Globus pallidus (tissue), 1 donor: ENCODE data around the gene EBI3.
A peak's percentile ranks its signal among the peaks of the same experiment; 100 is the strongest.
"Not testable (repeated sequence)": the region's sequence is repeated elsewhere in the genome, so short reads cannot be mapped to it uniquely, and the experiment has no call there.

Source experiments
- DNase-seq: peaks from one replicate; pipeline ENCODE4 v3.0.0-alpha.2; 2015; ENCODE audit warnings: low spot score

The EBI3 gene

GRCh38 chr19:4229179-4229931 is at the start of gene EBI3:
EBI3 (plus strand) TSS chr19:4229523; CDS start chr19:4229551, 28 bp downstream.
- no peak for DNase-seq

GRCh38 chr19:4181053-4181508 is 48.2 kb upstream of the EBI3 start:
- DNase-seq: no peak

DNA sequence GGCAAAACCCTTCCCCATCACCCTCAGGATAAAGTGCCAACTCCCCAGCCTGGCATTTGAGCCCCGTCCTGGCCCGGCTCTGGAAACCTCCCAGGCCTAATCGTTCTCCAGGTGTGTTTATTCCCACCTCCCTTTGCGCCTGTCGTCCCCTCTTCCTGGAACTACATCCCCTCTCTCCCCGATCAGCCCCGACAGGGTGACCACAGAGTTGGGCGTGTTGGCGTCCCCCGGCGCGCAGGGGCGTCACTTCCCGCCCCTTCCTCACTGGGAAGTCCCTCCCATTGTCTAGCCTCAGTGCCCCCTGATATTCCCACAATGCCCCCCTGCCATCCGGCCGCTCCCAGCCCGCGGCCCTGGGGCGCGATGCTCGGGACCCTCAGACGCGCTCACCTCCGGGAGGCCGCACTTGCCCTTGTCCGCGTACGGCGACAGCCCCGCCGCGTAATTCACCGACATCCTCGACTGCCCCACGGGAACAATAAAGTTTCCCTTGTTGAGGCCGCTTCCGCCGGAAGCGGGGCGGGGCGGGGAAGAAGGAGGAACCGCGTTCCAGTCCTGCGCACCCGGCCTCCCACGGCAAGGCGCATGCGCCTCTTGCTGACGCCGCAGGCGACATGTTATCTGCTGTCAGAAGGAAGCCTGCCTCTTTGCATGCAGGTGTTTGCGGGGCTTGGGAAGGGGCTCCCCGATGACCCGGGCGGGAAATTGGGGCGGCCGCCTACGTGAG is 47.1 kb upstream of the EBI3 start, which contains the start of the genes ANKRD24 and SIRT6:
Gene ANKRD24 (plus strand): TSS at position 606 of the 727 bp plus-strand sequence. CDS start 3,737 bp downstream, outside the sequence.
Gene SIRT6 (minus strand): TSS at position 480 of the 727 bp plus-strand sequence. CDS start 24 bp downstream, at position 456.
- DNase-seq: peak; percentile 93

GRCh38 chr19:4183967-4184717 is 45.2 kb upstream of the EBI3 start:
- no peak for DNase-seq

GRCh38 chr19:4184718-4185352 is 44.5 kb upstream of the EBI3 start:
- no peak for DNase-seq

GRCh38 chr19:4185413-4186086 is 43.8 kb upstream of the EBI3 start:
- no peak for DNase-seq

GRCh38 chr19:4186087-4186993 is 43.0 kb upstream of the EBI3 start:
- DNase-seq: peak; percentile 38

DNA sequence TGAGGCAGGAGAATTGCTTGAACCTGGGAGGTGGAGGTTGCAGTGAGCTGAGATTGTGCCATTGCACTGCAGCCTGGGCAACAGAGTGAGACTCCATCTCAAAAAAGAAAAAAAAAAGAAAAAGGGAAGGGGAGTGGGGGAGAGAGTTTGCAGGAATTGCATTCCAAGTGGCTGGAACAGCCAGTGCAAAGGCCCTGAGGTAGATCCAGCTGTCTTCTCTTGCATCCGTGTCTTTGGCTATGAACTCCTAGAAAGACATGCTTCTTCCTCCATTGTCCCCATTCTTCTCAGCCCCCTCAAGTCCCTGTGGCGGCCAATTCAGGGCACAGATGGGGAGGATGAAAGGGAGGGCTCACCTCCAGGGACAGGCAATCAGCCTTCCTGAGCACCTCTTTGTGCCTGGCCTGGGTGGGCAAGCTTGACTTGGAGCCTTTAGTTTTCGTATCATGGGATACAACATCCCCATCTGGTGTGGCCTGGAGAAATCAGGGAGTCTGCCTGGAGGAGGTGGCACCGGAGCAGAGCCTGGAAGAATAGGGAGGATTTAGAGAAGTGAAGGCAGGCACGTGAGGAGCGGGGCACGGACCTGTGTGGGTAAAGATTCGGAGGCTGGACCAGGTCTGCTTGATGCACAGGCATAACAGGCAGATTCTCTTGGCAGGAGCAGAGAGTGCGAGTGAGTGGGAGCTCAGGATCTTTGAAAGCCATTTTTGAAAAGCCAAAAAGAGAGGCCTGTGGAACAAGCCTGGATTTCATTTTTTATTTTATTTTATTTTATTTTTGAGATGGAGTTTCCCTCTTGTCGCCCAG is 41.8 kb upstream of the EBI3 start:
- no peak for DNase-seq

GRCh38 chr19:4189641-4190040 is 39.7 kb upstream of the EBI3 start:
- DNase-seq: no peak

- not testable (repeated sequence) for DNase-seq
Measured at GRCh38 chr19:4192537-4192936, 36.8 kb upstream of the EBI3 start.

- DNase-seq: no peak
Measured at GRCh38 chr19:4194353-4194752, 35.0 kb upstream of the EBI3 start.

- DNase-seq: no peak
Measured at GRCh38 chr19:4196009-4196408, 33.3 kb upstream of the EBI3 start.

GRCh38 chr19:4196587-4197148 is 32.7 kb upstream of the EBI3 start:
- no peak for DNase-seq

DNA sequence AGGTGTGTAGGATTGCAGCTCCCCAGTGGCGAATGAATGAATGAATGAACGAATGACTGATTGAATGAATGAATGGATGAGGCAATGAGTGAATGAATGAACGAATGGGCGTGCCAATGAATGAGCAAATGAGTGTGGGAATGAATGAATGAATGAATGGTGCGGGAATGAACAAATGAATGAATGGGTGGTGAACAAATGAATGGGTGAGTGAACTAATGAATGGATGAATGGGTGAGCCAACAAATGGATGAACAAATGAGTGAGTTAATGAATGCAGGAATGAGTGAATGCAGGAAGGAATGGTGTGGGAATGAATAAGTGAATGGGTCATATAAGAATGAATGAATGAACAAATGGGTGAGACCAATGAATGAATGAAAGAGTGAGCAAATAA is 32.1 kb upstream of the EBI3 start:
- no peak for DNase-seq

DNA sequence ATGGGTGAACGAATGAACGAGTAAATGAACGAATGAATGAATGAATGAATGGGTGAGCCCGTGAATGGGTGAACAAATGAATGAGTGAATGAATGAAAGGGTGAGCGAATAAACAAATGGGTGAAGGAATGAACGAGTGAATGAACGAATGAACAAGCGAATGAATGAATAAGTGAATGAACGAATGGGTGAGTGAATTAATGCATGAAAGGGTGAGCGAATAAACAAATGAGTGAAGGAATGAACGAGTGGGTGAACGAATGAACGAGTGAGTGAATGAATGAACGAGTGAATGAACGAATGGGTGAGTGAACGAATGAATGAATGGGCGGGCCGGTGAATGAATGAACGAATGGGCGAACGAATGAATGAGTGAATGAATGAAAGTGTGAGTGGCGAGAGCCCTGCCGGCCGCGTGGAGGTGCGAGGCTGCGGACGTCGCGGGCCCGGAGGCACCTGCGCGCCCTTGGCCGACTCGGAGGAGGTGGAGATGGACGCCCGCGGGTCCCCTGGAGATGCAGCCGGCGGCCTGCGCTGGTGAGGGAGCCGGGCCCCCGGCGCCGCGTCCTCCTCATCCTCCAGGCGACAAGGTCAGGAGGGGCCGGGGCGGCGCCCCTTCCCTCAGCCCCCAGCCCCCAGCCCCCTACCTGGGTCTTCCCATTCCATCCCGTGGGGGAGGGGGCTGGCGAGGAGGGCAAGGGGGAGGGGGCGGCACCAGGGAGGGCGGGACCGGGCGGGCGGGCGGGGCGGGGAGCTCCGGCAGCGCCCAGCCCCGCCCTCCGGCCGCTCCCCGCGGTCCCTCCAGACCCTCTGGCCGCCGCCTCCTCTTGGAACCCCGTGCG is 31.5 kb upstream of the EBI3 start:
- no peak for DNase-seq

DNA sequence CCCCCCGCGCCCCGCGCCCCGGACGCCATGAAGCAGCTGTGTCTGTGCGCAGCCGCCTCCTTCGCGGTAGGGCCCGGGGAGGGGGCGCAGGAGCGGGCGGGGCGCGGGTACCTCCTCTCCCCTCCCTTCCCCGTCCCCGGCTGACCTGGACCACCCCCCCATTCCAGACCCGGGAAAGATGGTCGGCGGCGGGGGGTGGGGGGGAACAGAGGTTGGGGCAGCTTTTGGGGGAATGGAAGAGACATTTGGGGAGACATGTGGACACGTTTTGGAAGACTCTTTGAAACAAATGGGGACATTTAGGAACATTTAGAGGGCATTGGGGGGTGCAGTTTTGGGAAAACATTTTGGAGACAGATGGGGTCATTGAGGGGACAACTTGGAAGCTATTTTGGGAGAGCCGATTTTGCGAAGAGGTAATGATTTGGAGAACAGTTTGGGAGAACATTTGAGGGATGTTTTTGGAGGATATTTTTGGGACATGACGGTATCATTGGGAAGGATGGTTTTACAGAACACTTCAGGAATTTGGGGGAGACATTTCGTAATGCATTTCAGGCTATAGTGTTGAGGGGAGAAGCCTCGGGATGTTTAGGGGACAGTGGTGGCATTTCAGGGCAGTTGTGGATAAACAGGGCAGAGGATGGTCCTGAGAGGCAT is 30.7 kb upstream of the EBI3 start:
- no peak for DNase-seq

GRCh38 chr19:4199699-4200293 is 29.5 kb upstream of the EBI3 start:
- DNase-seq: no peak
